ENCODE data around the gene OR2A25.

Gene OR2A25

GRCh38 chr7:144063710-144064109 lies 5.9 kb upstream of the OR2A25 start:
- in situ Hi-C loops (cut with MboI; ENCODE audit: low sequenced_read_pairs): no loop called here

GRCh38 chr7:144069953-144070352 lies 342 bp downstream of the OR2A25 start:
- in situ Hi-C loops (cut with MboI; ENCODE audit: low sequenced_read_pairs): no loop called here

- in situ Hi-C loops (cut with MboI; ENCODE audit: low sequenced_read_pairs): no loop called here
Observed at GRCh38 chr7:144074374-144074773, 4.8 kb downstream of the OR2A25 start.

GRCh38 chr7:144085978-144086377 lies 16.4 kb downstream of the OR2A25 start, which contains the start of gene OR2A12:
Gene OR2A12, plus strand, starts transcription at chr7:144086278. Its CDS starts 8,830 bp downstream, at chr7:144095108.
- in situ Hi-C loops (cut with MboI; ENCODE audit: low sequenced_read_pairs): no loop called here

GRCh38 chr7:144086730-144087129 lies 17.1 kb downstream of the OR2A25 start:
- in situ Hi-C loops (cut with MboI; ENCODE audit: low sequenced_read_pairs): no loop called here

- in situ Hi-C loops (cut with MboI; ENCODE audit: low sequenced_read_pairs): no loop called here
Observed at GRCh38 chr7:144087230-144087629, 17.6 kb downstream of the OR2A25 start.

GRCh38 chr7:144090667-144091066 lies 21.1 kb downstream of the OR2A25 start:
- in situ Hi-C loops (cut with MboI; ENCODE audit: low sequenced_read_pairs): no loop called here

GRCh38 chr7:144098776-144099175 lies 29.2 kb downstream of the OR2A25 start:
- in situ Hi-C loops (cut with MboI; ENCODE audit: low sequenced_read_pairs): no loop called here

- in situ Hi-C loops (cut with MboI; ENCODE audit: low sequenced_read_pairs): no loop called here
Observed at GRCh38 chr7:144100607-144101006, 31.0 kb downstream of the OR2A25 start.

- in situ Hi-C loops (cut with MboI; ENCODE audit: low sequenced_read_pairs): no loop called here
Observed at GRCh38 chr7:144102041-144102440, 32.4 kb downstream of the OR2A25 start.

- in situ Hi-C loops (cut with MboI; ENCODE audit: low sequenced_read_pairs): no loop called here
Observed at GRCh38 chr7:144105211-144105610, 35.6 kb downstream of the OR2A25 start.

- in situ Hi-C loops (cut with MboI; ENCODE audit: low sequenced_read_pairs): no loop called here
Observed at GRCh38 chr7:144109283-144109682, 39.7 kb downstream of the OR2A25 start, which contains the start of gene OR2A2. Gene OR2A2, plus strand, starts transcription at chr7:144109583. Its CDS starts 0 bp downstream, at chr7:144109583.

- in situ Hi-C loops (cut with MboI; ENCODE audit: low sequenced_read_pairs): no loop called here
Observed at GRCh38 chr7:144110272-144110671, 40.7 kb downstream of the OR2A25 start.

- in situ Hi-C loops (cut with MboI; ENCODE audit: low sequenced_read_pairs): no loop called here
Observed at GRCh38 chr7:144113651-144114050, 44.0 kb downstream of the OR2A25 start.

- in situ Hi-C loops (cut with MboI; ENCODE audit: low sequenced_read_pairs): no loop called here
Observed at GRCh38 chr7:144118341-144118740, 48.7 kb downstream of the OR2A25 start.

GRCh38 chr7:144122876-144123275 lies 53.3 kb downstream of the OR2A25 start, which contains the start of gene OR2A14:
Gene OR2A14, plus strand, starts transcription at chr7:144123176. Its CDS starts 5,937 bp downstream, at chr7:144129113.
- in situ Hi-C loops (cut with MboI; ENCODE audit: low sequenced_read_pairs): no loop called here

Measured in HL-60/S4 treated with retinoic acid at 250 ng/mL for 4 days and 3 days (cell line).